ENCODE data around the gene PKMYT1. TPM values are rescaled to one million over a fixed set of nuclear protein-coding genes. Genes with fewer than 3 reads are reported as not detected.

PKMYT1 gene
- polyA plus RNA-seq, 2 of the 4 experiments (the other 2 are of a cell fraction), result 10.5 to 50.5 TPM

- peaks cover 25% of the 10 kb centered on the region for H3K4me1 ChIP-seq
- H3K4me3 ChIP-seq, result no peak overlapping the region
- ATAC-seq, result no peak
- H3K27ac ChIP-seq, result no peak overlapping the region
- DNase-seq (ENCODE audit: low read depth in 1 of 2, low spot score in 1 of 2), result no peak
- no peaks in the 10 kb centered on the region for H3K9me3 ChIP-seq
- TF ChIP-seq HMGXB4 (CRISPR knock-in tag; IDR thresholded peaks at IDR 0.05; ENCODE audit: borderline replicate concordance) (no peak), EP300 (IDR thresholded peaks at IDR 0.05) (no peak)
- FAIRE-seq, result no peak
- CTCF ChIA-PET, result interaction anchor here (0.5 to 2.6 kb wide), 4 partner anchors 10 to 416 kb away, joined by 3 to 7 read pairs (median 5); no protein-coding TSS in a partner anchor
- H3K4me2 ChIP-seq, result no peak overlapping the region
- 93% methylated on average over 30 of the region's 33 CpGs for WGBS (ENCODE audit: missing lambda C conversion rate)
- POLR2A ChIA-PET, result no interaction called here
Measured at GRCh38 chr16:2967721-2968161, 12.5 kb downstream of the PKMYT1 start.

GRCh38 chr16:2967211-2967631 is 13.0 kb downstream of the PKMYT1 start:
- no peak for FAIRE-seq
- TF ChIP-seq ZSCAN20 (CRISPR knock-in tag; IDR thresholded peaks at IDR 0.05), result no peak
- TF ChIP-seq PBX3 (IDR thresholded peaks at IDR 0.05), result no peak
- TF ChIP-seq EP300 (IDR thresholded peaks at IDR 0.05), result no peak
- no peak for TF ChIP-seq POLR2AphosphoS2 (conservative IDR thresholded peaks at IDR 0.05; ENCODE audit: low read length)
- no peak for TF ChIP-seq NFE2L2 (conservative IDR thresholded peaks at IDR 0.05; ENCODE audit: low read length)
- no peak for TF ChIP-seq MAX (IDR thresholded peaks at IDR 0.05)
- TF ChIP-seq FOSB (CRISPR knock-in tag; IDR thresholded peaks at IDR 0.05), result no peak
- TF ChIP-seq KDM5A (IDR thresholded peaks at IDR 0.05), result no peak
- no peak for TF ChIP-seq HOXA7 (CRISPR knock-in tag; IDR thresholded peaks at IDR 0.05)
- no peak for TF ChIP-seq E2F6 (IDR thresholded peaks at IDR 0.05; ENCODE audit: borderline replicate concordance, low read depth)
- no peak for TF ChIP-seq CHD4 (IDR thresholded peaks at IDR 0.05; ENCODE audit: borderline replicate concordance)
- TF ChIP-seq GATA3 (IDR thresholded peaks at IDR 0.05; ENCODE audit: borderline replicate concordance), result no peak
- TF ChIP-seq ELK1 (IDR thresholded peaks at IDR 0.05; ENCODE audit: low read depth, low read length), result no peak
- TF ChIP-seq HEYL (CRISPR knock-in tag; IDR thresholded peaks at IDR 0.05), result no peak
- TF ChIP-seq RFX5 (IDR thresholded peaks at IDR 0.05), result no peak
- TF ChIP-seq HES2 (IDR thresholded peaks at IDR 0.05), result no peak
- TF ChIP-seq CBX2 (IDR thresholded peaks at IDR 0.05; ENCODE audit: borderline replicate concordance, low read depth), result no peak
- TF ChIP-seq JUNB (IDR thresholded peaks at IDR 0.05), result no peak
- no peak for TF ChIP-seq HOXB5 (CRISPR knock-in tag; IDR thresholded peaks at IDR 0.05)
- Histone ChIP-seq H3K4me3 (no peak overlapping the region), H3K4me2 (no peak overlapping the region), H3K9me3 (no peaks in the 10 kb centered on the region), H3K4me1 (peaks cover 26% of the 10 kb centered on the region), H3K27ac (no peak overlapping the region)
- ChIA-PET CTCF (interaction anchor here (1.3 to 2.6 kb wide), 3 partner anchors 11 to 17 kb away, joined by 3 to 7 read pairs (median 6); no protein-coding TSS in a partner anchor), POLR2A (no interaction called here)
- DNase-seq (ENCODE audit: low read depth in 1 of 2, low spot score in 1 of 2), result no peak
- 95% methylated on average over 30 of the region's 51 CpGs for WGBS (ENCODE audit: missing lambda C conversion rate)
- ATAC-seq, result no peak

Measured in A549 (cell line).